SKM-1 treated with dmso at 0.1 percent for 144 hours (cell line): ENCODE results near the gene COL26A1.
"Not testable (repeated sequence)": the region's sequence is repeated elsewhere in the genome, so short reads cannot be mapped to it uniquely, and the experiment has no call there.

Source experiments
- DNase-seq: peaks from one replicate; lab custom pipeline; 2025; ENCODE audit not compliant: unreplicated experiment; lab: John Stamatoyannopoulos, UW

The COL26A1 gene

DNA sequence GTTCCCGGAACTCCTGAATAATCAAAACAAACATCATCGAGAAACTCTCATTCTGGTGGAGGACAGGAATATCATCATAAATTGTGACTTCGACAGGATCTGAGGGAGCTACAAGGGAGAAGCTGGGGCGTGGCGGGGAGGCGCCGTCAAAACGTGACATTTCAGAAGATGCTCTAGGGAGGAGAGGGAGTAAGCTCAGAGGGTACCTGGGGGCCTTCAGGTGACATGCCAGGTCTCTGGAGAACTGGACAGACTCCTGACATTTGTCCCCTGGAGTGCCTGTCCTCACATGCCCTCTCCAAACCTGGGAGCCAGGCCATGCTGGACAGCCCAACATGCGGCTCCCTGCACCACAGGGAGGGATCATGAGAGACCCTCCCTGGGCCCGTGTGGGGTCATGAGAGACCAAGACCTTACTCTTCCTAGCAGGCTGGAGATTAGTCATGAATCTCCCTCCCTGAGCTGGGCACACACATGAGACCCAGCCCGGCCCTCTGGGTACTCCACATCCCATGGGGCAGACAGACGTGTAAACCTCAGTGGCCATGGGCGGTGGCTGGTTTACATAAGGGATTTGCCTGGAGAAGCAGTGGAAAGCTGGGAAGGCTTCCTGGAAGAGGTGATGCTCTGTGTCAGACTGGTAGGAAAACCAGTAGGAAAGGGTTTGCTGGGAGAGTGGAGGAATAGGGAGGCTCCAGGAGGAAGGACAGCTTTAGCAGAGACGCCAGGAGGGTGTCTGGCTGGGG lies 185.4 kb downstream of the COL26A1 start:
- DNase-seq, result no peak

DNA sequence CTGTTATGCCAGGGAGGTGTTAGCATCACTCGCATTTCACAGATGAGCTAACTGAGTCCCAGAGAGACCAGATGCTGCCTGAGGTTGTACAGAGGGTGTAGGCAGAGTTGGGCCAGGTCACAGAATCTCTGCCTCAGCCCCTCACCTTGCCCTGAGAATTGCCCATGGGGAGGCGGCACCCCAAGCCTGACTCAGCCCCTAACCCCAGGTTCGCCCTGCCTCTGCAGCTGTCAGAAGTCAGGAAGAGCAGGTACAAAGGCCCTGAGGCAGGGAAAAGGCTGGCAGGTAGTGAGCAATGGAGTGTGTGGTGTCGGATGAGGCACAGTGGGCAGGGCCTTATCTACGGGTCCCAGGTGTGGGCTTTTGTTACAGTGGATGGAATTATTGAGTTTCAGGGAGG lies 187.1 kb downstream of the COL26A1 start:
- DNase-seq, result no peak

DNA sequence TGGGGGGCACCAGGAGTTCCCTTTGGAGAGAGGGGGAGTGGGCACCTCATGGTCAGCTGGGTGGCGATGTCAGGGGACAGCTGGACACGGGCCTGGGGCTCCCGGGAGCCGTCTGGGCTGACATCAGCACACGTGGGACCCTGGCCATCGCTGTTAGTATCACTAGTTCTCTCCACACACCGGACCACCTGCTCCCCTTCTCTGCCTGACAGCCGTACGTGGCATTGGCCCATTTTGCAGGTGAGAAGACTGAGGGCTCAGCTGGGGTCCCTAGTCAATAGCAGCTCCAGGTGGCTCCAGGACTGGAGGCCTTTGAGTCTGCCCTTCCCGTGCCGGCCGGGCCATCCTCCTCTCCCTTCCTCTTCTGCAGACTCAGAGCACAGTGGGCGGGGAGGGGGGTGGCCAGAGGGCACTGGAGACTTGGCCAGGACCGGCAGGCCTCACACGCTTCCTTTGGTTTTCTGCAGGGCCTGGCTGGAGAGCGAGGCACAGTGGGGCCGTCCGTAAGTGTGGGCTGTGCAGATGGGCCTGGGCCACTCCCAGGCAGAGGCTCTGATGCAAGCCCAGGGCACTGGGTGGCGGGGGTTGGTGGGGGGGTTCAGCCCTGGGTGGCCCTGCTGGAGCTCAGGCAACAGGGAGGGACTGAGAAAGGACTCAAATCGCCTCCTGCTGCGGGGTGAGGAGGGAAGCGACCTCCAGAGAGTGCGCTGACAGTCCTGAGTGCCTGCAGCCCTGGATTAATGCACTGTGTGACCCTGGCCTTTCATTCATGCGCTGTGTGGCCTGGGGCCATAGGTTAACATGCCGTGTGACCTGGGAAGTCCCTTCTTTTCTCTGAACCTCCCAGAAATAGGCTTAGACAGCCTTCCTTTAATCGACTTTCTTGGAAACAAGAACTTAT lies 188.2 kb downstream of the COL26A1 start:
- peak; percentile 27 for DNase-seq

DNA sequence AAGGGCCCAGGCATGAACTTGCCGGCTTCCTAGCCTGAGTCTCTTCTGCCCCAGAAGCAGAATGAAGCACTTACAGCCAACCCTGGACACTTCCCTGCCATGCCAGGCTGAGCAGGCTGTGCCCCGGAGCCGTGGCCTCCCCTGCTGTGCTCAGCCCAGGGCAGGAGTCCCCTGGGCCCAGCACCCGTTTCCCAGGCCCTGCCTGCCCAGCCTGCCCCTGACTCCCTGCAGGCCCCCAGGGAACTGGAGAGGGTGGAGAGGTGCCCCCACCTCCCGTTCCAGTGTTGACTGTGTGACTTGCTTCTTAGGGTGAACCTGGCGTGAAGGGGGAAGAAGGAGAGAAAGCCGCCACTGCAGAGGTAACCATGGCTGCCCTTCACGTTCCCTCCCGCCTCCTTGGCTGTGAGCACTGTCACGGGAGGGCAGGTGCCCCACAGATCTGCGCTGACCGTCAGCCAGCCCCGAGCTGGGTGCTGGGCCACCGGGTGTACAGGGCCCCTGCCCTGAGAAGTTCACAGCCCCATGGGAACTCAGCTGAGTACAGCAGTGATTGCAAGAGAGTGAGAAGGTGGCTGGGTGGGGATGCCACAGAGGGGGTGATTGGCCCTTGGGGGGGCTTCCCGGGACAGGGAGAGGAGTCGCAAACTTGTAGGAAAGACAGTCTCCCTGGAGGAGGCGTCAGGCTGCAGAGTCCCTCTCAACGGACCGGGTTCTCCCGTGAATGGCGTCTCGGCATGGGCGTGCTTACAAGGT lies 190.5 kb downstream of the COL26A1 start:
- no peak for DNase-seq

DNA sequence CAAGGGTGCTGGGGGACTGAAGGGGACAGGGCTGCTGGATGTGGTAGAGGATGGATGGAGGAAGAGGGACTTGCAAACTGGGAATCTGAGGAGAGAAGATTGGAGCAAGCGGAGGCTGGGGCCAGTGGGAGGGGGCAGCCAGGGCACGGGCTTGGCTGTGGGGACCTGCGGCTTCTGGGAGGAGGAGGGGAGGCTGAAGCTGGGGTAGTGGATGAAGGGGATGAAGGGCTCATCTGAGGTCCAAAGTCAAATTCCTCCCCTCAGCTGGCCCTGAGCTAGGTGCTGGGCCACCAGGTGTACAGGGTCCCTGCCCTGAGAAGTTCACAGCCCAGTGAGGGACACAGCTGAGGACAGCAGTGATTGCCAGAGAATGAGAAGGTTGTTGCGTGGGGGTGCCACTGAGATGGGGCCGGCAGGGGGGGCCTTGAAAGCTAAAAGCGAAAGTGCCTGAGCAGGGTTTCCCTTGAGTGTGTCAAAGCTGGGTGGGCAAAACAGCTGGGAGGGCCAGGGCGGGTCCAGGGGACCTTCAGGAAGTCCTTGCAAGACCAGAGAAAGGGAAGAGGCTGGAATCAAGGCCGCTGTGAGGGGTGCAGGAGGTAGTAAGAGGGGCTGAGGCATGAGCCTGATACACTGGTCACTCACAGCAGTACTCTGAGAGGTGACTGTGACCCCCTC lies 191.2 kb downstream of the COL26A1 start:
- DNase-seq, result no peak

DNA sequence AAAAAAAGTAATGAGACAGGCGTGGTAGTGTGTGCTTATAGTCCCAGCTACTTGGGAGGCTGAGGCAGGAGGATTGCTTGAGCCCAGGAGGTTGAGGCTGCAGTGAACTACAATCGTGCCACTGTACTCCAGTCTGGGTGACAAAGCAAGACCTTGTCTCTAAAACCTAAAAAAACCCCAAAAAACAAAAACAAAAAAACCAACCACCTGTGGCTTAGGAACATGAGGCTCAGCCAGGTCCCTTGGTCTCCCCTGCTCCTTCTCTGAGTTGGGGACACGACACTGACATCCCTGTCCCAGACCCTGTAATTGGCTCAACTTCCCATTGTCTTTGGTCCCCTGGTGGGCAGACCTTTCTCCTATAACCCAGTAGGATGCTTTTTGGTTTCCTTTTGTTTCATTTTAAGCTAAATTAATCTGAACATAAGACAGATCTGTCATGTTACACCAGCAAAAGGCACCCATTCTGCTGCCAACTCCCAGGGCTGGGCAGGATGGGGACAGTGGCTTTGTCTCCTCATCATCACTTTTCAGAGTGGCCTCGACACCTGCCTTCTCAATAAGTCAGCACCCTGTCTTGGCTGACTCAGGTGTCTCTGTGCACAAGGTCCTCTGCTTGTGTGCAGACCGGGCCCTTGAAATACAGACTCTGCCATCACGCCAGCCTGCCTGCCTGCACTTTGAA lies 192.1 kb downstream of the COL26A1 start:
- no peak for DNase-seq

DNA sequence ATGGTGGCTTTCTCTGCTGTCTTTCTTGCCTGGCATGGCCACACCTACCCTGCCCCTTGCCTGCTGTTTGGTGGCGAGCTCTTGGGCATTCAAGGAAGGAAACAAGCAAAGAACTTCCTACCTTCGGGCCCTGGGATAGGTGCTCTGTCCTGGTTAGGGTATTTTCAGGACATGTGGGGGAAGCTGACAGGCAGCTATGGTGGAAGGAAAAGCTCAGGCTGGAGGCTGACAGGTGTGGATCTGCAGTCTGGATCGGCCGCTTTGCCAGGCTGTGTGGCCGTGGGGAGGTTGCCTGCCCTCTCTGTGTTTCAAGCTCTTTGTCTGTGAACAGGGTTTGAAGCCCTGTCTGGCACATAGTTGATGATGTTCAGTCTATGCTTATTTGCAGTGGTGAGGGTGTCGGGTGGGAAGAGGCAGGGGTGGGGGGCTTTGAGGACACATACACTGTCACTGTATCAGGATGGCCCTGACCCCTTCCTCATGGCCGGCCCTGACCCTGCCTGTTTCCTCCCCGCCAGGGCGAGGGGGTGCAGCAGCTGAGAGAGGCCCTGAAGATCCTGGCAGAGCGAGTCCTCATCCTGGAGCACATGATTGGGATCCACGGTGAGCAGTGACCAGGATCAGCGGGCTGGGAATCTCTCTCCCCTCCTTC lies 192.7 kb downstream of the COL26A1 start:
- DNase-seq, result no peak

DNA sequence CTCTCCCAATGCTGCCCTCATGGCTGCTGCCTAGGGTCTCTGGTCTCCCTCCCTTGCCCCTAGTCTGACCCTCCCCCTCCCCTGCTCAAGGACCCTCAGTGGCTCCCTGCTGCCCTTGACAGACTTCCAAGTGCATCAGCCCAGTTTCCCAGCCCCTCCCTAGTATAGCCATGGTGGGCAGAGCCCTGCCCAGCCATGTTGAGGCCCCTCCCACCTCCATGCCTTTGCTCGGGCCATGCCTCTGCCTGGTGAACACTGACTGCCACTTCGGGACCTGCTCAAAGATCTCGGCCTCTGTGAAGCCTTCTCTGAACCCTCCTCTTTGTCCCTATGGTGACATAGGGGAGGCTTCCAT lies 193.2 kb downstream of the COL26A1 start:
- DNase-seq, result no peak

DNA sequence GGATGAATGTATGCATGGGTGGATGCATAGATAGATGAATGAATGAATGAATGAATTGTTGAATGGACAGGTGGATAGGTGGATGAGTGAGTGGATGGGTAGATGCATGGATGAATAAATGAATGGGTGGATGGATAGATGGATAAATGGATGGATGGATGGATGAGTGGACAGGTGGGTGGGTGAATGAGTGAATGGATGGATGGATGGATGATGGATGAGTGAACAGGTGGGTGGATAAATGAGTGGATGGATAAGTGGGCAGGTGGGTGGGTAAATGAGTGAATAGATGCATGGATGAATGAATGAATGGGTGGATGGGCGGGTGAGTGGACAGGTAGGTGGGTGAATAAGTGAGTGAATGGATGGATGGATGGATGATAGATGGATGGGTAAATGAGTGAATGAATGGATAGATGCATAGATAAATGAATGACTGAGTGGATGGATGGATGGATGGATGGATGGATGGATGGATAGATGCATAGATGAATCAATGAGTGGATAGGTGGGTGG lies 193.8 kb downstream of the COL26A1 start:
- no peak for DNase-seq

DNA sequence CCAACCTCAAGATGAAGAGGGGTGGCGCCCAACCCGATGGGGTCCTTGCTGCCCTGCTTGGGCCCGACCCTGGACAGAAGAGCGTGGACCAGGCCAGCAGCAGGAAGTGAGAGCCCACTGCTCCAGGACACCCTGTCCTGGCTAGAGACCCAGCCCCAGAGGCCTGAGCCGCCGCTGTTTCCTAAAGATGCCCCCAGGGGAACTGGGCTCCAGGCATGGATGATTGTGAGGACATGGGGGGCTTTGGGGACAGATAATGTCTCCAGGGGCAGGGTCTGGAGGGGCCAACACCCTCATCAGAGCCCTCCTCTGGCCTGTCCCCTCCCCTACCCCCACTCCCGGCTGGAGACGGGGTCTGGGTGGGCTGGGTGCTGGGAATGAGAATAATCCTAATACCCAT lies 194.7 kb downstream of the COL26A1 start:
- DNase-seq, result no peak

DNA sequence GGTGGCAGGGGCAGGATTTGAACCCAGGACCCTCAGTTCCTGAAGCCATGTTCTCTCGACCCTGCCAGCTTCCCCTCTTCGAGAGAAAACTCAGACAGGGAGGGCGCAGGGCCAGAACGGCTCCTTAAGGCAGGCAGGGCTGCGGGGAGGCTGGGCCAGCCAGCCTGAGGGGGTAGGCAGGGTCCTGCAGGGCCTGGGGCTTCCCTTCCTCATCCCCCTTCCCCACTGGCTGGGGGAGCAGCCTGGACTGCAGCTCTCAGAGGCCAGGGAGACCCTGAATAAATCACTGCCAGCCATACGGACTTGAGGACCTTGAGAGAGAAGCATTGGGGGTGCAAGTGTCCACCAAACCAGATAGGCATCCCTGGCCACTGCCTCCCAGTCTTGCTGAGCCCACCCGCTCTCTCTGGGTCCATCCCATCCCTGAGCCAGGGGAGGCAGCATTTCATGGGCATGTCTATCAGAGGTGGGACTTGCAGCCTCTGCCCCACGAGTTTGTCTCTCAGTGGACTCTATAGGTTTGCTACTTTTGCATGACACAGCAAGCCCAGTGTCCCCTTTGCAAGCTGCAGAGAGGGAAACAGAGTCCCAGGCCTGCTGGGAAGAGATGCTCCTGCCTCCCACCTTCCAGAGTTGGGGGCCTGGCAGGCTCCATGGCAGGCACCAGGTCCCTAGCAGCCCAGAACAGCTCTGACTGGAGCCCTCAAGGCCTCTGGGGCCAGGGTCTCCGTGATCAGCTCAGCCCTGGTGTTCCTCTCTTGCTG lies 195.5 kb downstream of the COL26A1 start:
- no peak for DNase-seq

DNA sequence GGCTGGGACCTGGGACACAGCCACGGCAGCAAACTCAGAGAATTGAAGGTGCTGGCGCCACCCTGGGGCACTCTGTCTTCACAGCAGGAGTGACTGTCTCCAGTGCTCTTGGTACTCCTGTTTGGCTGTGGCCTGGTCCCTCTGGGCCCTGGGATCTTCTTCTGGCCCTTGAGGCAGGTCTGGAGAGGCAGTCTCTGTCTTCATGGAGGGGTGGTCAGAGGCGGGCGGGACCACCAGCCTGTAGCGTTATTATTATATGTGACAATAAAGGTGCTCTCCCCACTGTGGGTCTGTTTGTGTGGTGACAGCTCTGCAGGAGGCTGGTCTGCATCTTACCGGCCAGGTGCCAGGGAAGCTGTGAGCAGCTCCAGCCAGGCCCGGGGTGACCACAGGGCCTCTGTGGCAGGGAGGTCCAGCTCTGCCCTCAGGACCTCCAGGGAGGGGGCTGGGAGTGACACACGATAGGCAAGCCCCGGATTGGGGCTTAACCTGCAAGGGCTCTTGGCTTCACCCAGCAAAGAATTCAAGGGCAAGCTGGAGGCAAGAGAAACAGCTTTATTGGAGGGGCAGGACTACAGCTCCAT lies 196.2 kb downstream of the COL26A1 start:
- peak; percentile 25 for DNase-seq

DNA sequence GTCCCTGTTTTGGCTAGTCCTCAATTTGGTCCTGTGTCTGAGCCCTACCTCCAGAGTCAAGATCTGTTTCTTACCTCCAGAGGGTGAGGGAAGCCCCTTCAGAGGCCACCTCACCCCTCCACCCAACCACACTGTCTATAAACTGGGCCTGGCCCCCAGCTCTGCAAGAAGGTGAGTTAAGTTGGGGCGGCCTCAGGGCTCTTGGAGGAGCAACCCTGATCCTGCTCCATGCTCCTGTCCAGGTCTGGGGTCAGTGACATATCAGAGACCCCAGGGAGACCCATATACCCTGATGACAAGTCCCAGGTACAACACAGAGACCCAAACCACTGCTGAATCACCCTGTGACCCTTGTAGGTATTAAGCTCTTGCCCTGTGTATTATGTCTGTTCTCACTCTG lies 196.9 kb downstream of the COL26A1 start:
- DNase-seq, result no peak

DNA sequence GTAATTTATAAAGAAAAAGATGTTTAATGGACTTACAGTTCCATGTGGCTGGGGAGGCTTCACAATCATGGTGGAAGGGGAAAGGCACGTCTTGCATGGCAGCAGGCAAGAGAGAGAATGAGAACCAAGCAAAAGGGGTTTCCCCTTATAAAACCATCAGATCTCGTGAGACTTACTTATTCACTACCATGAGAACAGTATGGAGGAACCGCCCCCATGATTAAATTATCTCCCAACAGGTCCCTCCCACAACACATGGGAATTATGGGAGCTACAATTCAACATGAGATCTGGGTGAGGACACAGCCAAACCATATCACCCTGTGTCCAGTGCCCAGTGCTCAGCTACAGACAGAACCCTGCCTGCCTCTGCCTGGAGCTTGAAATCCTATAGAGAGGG lies 197.3 kb downstream of the COL26A1 start:
- DNase-seq, result not testable (repeated sequence)

DNA sequence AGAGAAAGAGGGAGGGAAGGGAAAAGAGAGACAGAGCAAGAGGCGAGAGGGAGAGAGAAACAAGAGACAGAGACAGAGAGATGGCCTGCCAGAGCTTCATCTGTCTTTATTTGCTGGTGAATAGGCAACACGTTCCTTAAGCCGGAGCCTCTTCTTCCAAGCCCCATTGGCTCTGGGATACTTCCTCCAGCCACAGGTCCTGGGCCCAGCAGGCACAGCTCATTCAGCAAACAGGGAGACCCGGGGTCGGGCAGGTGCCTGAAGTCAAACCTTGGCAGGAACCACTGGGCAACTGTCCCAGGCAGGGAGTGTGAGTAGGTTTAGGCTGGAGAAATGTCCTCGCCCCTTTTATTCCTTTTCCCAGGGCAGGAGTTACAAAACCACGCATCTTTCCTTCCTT lies 198.2 kb downstream of the COL26A1 start:
- DNase-seq, result no peak

DNA sequence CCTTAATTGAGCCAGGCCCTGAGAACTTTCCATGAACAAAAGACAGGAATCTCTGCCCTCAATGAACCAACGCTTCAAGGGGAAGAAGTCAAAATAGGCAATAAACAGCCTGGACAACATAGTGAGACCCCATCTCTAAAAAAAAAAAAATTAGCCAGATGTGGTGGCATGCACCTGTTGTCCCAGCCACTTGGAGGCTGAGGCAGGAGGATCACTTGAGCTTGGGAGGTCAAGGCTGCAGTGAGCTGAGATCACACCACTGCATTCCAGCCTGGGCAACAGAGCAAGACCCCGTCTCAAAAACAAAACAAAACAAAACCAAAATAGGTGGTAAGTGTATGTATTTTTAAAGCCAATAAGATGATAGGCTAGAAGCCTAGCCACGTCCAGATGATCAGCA lies 198.6 kb downstream of the COL26A1 start:
- not testable (repeated sequence) for DNase-seq

DNA sequence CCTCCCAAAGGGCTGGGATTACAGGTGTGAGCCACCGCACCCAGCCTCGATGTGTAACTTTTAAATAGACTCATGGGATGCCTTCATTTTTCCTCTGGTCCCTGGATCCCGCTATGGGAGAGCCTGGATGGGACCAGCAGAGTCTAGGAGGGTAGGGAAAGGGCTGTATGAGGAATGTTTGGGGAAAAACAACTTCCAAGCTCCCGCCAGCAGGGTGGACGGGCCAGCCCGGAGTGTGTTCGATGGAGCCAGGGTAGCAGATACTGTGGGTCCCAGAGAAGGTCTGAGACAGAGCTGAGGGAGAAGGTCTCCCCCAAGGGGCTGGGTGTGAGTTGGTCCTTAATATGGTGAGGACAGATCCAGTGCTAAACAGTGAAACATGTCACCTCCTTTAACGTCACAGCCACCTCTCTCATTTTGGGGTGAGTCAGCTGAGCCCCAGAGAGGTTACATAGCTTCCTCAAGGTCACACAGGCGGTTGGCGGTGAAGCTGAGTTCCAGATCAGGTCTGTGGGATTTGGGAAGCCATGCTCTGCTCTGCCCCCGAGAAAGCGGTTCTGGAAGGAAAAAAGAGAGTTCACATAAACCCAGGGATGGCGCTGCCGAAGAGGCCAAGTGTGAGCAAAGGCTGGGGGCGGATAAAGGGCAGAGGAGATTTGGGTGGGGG lies 200.0 kb downstream of the COL26A1 start:
- DNase-seq, result no peak

DNA sequence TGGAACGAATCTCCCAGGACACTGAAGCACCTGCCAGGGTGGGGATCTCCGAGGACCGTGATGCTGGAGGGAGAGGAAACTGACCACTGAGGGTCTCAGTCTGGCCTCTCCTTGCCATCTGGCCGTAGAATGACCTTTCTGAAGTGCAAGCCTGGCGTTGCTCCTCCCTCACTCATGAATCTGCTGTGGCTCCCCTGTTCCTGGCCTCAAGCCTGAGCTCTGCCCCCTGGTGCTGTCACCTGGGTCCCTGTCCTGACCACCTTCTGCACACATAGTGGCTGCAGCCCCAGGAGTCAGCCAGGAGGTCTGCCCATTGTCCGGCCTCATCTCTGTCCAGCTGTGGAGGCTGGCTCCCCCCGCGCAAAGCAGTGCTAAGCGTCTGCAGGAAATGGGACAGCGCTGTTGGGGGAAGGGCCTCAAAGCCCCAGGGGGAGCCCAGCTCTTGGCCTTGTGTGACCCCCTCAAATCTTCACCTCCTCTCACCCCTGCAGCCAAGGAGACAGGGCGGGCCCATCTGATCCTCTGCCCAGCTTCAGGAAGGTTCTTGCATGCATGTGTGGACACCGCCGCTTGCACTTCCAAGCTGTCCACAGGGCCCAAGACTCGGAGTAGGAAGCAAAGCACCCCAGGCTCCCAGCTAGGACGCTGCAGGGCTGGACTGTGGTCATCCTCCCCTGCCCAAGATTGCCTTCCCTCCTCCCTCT lies 200.7 kb downstream of the COL26A1 start:
- no peak for DNase-seq
